HuH-7 (cell line): ENCODE data around the gene CFAP410.

Source experiments
- DNase-seq: peaks from one replicate; pipeline ENCODE4 v3.0.0; 2011; ENCODE audit warnings: low spot score

CFAP410 gene

GRCh38 chr21:44330698-44331097 lies 8.5 kb downstream of the CFAP410 start:
- no peak for DNase-seq

GRCh38 chr21:44329971-44330681 lies 9.1 kb downstream of the CFAP410 start:
- no peak for DNase-seq

- no peak for DNase-seq
Measured at GRCh38 chr21:44329086-44329889, 9.9 kb downstream of the CFAP410 start.

GRCh38 chr21:44328242-44328895 lies 10.8 kb downstream of the CFAP410 start:
- no peak for DNase-seq

GRCh38 chr21:44327603-44327974 lies 11.6 kb downstream of the CFAP410 start:
- DNase-seq: no peak

- no peak for DNase-seq
Measured at GRCh38 chr21:44326716-44327602, 12.2 kb downstream of the CFAP410 start.

- no peak for DNase-seq
Measured at GRCh38 chr21:44326272-44326647, 12.9 kb downstream of the CFAP410 start.

- DNase-seq: no peak
Measured at GRCh38 chr21:44325386-44326271, 13.6 kb downstream of the CFAP410 start.

- no peak for DNase-seq
Measured at GRCh38 chr21:44324854-44325107, 14.4 kb downstream of the CFAP410 start.

GRCh38 chr21:44324106-44324853 lies 14.9 kb downstream of the CFAP410 start:
- DNase-seq: no peak

- no peak for DNase-seq
Measured at GRCh38 chr21:44323591-44323990, 15.6 kb downstream of the CFAP410 start.

GRCh38 chr21:44322621-44323325 lies 16.4 kb downstream of the CFAP410 start:
- DNase-seq: no peak

GRCh38 chr21:44321846-44322450 lies 17.2 kb downstream of the CFAP410 start:
- no peak for DNase-seq

GRCh38 chr21:44320847-44321246 lies 18.3 kb downstream of the CFAP410 start:
- no peak for DNase-seq

- DNase-seq: no peak
Measured at GRCh38 chr21:44319407-44320065, 19.7 kb downstream of the CFAP410 start.

GRCh38 chr21:44318489-44319285 lies 20.5 kb downstream of the CFAP410 start:
- no peak for DNase-seq

- no peak for DNase-seq
Measured at GRCh38 chr21:44317871-44318270, 21.3 kb downstream of the CFAP410 start.

GRCh38 chr21:44317241-44317782 lies 21.9 kb downstream of the CFAP410 start:
- no peak for DNase-seq
